Measurements from ENCODE around the gene CDH22. TPM values are rescaled to one million over a fixed set of nuclear protein-coding genes. Genes with fewer than 3 reads are reported as not detected.

CDH22 gene
- total RNA-seq, 3 donors from 2014 or later (not counting 1 experiment from before 2014, with no cell fraction given), result not detected

- WGBS (ENCODE audit: insufficient coverage), result 88% methylated on average over 15 of the region's 15 CpGs
- no peak for DNase-seq
- no peak overlapping the region for H3K4me3 Mint-ChIP-seq
- Histone ChIP-seq H3K4me3 (ENCODE audit: low read length) (no peak overlapping the region), H3K36me3 (ENCODE audit: control insufficient read depth, insufficient read depth, low read length) (no peaks in the 10 kb centered on the region), H3K27ac (ENCODE audit: low read length) (no peak overlapping the region), H3K9me3 (ENCODE audit: control insufficient read depth, insufficient read depth, low read length) (no peaks in the 10 kb centered on the region), H3K4me1 (ENCODE audit: control insufficient read depth, insufficient read depth, low read length) (peaks cover 4% of the 10 kb centered on the region), H3K27me3 (ENCODE audit: control insufficient read depth, insufficient read depth, low read length) (peaks cover 14% of the 10 kb centered on the region)
- intact Hi-C loops (cut with micrococcal nuclease), result no loop called here
- peaks cover 44 to 53% of the 10 kb centered on the region in 2 donors for H3K27me3 Mint-ChIP-seq (ENCODE audit: low read depth in 2 of 2)
- ATAC-seq, result no peak
- H3K9me3 Mint-ChIP-seq, result no peaks in the 10 kb centered on the region
- H3K36me3 Mint-ChIP-seq, result no peaks in the 10 kb centered on the region
- H3K4me1 Mint-ChIP-seq, result peaks cover 0 to 7% of the 10 kb centered on the region in 2 donors
- no peak for TF ChIP-seq CTCF (IDR thresholded peaks at IDR 0.05)
- no peak overlapping the region for H3K27ac Mint-ChIP-seq
Observed at GRCh38 chr20:46177768-46178167, 130.5 kb downstream of the CDH22 start.

- ATAC-seq, result no peak
- intact Hi-C loops (cut with micrococcal nuclease), result no loop called here
- peaks cover 50 to 56% of the 10 kb centered on the region in 2 donors for H3K27me3 Mint-ChIP-seq (ENCODE audit: low read depth in 2 of 2)
Observed at GRCh38 chr20:46176739-46177378, 131.4 kb downstream of the CDH22 start.

DNA sequence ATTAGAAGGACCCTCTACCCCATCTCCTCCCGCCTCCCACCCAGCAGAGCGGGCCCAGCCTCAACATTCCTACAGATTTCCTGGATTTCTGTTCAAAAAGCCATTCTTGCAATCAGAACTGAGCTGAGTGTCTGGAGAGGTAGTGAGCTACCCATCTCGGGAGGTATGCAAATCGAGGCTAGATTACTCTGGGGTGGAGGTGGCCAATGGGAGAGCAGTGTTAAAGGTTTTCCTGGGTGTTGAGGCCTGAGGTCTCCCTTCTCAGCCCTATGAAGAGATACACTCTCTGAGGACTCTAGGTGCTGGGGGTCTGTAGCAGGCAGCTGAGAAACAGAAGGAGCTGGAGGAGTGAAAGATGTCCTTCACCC, 133.2 kb downstream of the CDH22 start:
- H3K4me1 Mint-ChIP-seq, result peaks cover 0 to 7% of the 10 kb centered on the region in 2 donors
- no peak overlapping the region for H3K27ac Mint-ChIP-seq
- TF ChIP-seq CTCF (IDR thresholded peaks at IDR 0.05), result no peak
- H3K9me3 Mint-ChIP-seq, result no peaks in the 10 kb centered on the region
- peaks cover 4% of the 10 kb centered on the region for H3K4me1 ChIP-seq (ENCODE audit: control insufficient read depth, insufficient read depth, low read length)
- no peaks in the 10 kb centered on the region for H3K36me3 Mint-ChIP-seq
- peaks cover 47 to 62% of the 10 kb centered on the region in 2 donors for H3K27me3 Mint-ChIP-seq (ENCODE audit: low read depth in 2 of 2)
- intact Hi-C loops (cut with micrococcal nuclease), result loop anchor here (2.0 kb wide), 1 partner anchor 152 kb away; no protein-coding TSS in a partner anchor
- H3K36me3 ChIP-seq (ENCODE audit: control insufficient read depth, insufficient read depth, low read length), result no peaks in the 10 kb centered on the region
- 93% methylated on average over 4 of the region's 4 CpGs for WGBS (ENCODE audit: insufficient coverage)
- no peak overlapping the region for H3K27ac ChIP-seq (ENCODE audit: low read length)
- peaks cover 14% of the 10 kb centered on the region for H3K27me3 ChIP-seq (ENCODE audit: control insufficient read depth, insufficient read depth, low read length)
- H3K9me3 ChIP-seq (ENCODE audit: control insufficient read depth, insufficient read depth, low read length), result no peaks in the 10 kb centered on the region
- H3K4me3 Mint-ChIP-seq, result no peak overlapping the region
- H3K4me3 ChIP-seq (ENCODE audit: low read length), result no peak overlapping the region
- DNase-seq (no peak), ATAC-seq (no peak)

More at GRCh38 chr20:46176739-46177378, 131.4 kb downstream of the CDH22 start:
- Histone ChIP-seq H3K4me3 (ENCODE audit: low read length) (no peak overlapping the region), H3K27ac (ENCODE audit: low read length) (no peak overlapping the region), H3K4me1 (ENCODE audit: control insufficient read depth, insufficient read depth, low read length) (peaks cover 4% of the 10 kb centered on the region), H3K27me3 (ENCODE audit: control insufficient read depth, insufficient read depth, low read length) (peaks cover 14% of the 10 kb centered on the region), H3K9me3 (ENCODE audit: control insufficient read depth, insufficient read depth, low read length) (no peaks in the 10 kb centered on the region), H3K36me3 (ENCODE audit: control insufficient read depth, insufficient read depth, low read length) (no peaks in the 10 kb centered on the region)
- H3K4me1 Mint-ChIP-seq, result peaks cover 0 to 7% of the 10 kb centered on the region in 2 donors
- H3K27ac Mint-ChIP-seq, result no peak overlapping the region
- TF ChIP-seq CTCF (IDR thresholded peaks at IDR 0.05), result no peak
- H3K9me3 Mint-ChIP-seq, result no peaks in the 10 kb centered on the region
- no peak for DNase-seq
- H3K36me3 Mint-ChIP-seq, result no peaks in the 10 kb centered on the region
- WGBS (ENCODE audit: insufficient coverage), result 83% methylated on average over 13 of the region's 13 CpGs
- no peak overlapping the region for H3K4me3 Mint-ChIP-seq
